COLO829 (cell line): ENCODE results near the gene DAGLA.

ENCODE experiments used
- DNase-seq: peaks from one replicate; pipeline ENCODE4 v3.0.0; 2012; ENCODE audit warnings: low spot score

DAGLA gene

GRCh38 chr11:61728940-61729219 lies 48.7 kb downstream of the DAGLA start:
- DNase-seq, result no peak

- DNase-seq, result no peak
Measured at GRCh38 chr11:61730240-61730994, 50.2 kb downstream of the DAGLA start.

- DNase-seq, result no peak
Measured at GRCh38 chr11:61731211-61731951, 51.2 kb downstream of the DAGLA start.

GRCh38 chr11:61731952-61732675 lies 51.9 kb downstream of the DAGLA start:
- no peak for DNase-seq

- DNase-seq, result no peak
Measured at GRCh38 chr11:61732705-61733104, 52.5 kb downstream of the DAGLA start.

- DNase-seq, result peak; percentile 95
Measured at GRCh38 chr11:61733120-61733978, 53.2 kb downstream of the DAGLA start.

GRCh38 chr11:61734767-61735166 lies 54.6 kb downstream of the DAGLA start:
- DNase-seq, result no peak

GRCh38 chr11:61735391-61735790 lies 55.2 kb downstream of the DAGLA start:
- no peak for DNase-seq

- DNase-seq, result no peak
Measured at GRCh38 chr11:61736310-61736709, 56.1 kb downstream of the DAGLA start.

- no peak for DNase-seq
Measured at GRCh38 chr11:61737131-61737530, 56.9 kb downstream of the DAGLA start.

- no peak for DNase-seq
Measured at GRCh38 chr11:61737636-61738386, 57.6 kb downstream of the DAGLA start.

GRCh38 chr11:61738776-61739175 lies 58.6 kb downstream of the DAGLA start:
- DNase-seq, result no peak

GRCh38 chr11:61739413-61739812 lies 59.2 kb downstream of the DAGLA start:
- no peak for DNase-seq

GRCh38 chr11:61739966-61740365 lies 59.8 kb downstream of the DAGLA start:
- DNase-seq, result no peak

GRCh38 chr11:61742391-61742790 lies 62.2 kb downstream of the DAGLA start:
- no peak for DNase-seq

- no peak for DNase-seq
Measured at GRCh38 chr11:61743486-61744095, 63.4 kb downstream of the DAGLA start.

GRCh38 chr11:61744181-61744580 lies 64.0 kb downstream of the DAGLA start:
- no peak for DNase-seq

GRCh38 chr11:61744609-61745156 lies 64.5 kb downstream of the DAGLA start:
- DNase-seq, result no peak

GRCh38 chr11:61745781-61746441 lies 65.7 kb downstream of the DAGLA start:
- DNase-seq, result no peak
